Right cardiac atrium (tissue), 5 donors: ENCODE results near the gene FAM98C. TPM values are rescaled to one million over a fixed set of nuclear protein-coding genes. Genes with fewer than 3 reads are reported as not detected.

ENCODE experiments used
- ATAC-seq, 2 donors: fragments of 200-7000 bp; cut with Tn5 transposase; one replicate each; pipeline versions ENCODE4 v1.8.0 to v1.9.1; 2020; ENCODE audit warnings: moderate library complexity in 2 of 2, mild to moderate bottlenecking in 1 of 2
- DNase-seq, 3 donors: peaks; one replicate each; pipeline ENCODE4 v3.0.0-alpha.2; 2020
- H3K27ac ChIP-seq: one replicate; pipeline ENCODE4 v1.5.1; 2013; ENCODE audit warnings: mild to moderate bottlenecking, low read length, control low read depth, moderate library complexity
- H3K27me3 ChIP-seq: one replicate; pipeline ENCODE4 v1.6.1; 2013; ENCODE audit not compliant: control insufficient read depth, insufficient read depth
- H3K4me1 ChIP-seq: one replicate; pipeline ENCODE4 v1.6.1; 2013; ENCODE audit warnings: low read length; ENCODE audit not compliant: control insufficient read depth, insufficient read depth
- H3K4me3 ChIP-seq: one replicate; pipeline ENCODE4 v1.5.1; 2013; ENCODE audit warnings: low read length, control low read depth
- H3K9me3 ChIP-seq: one replicate; pipeline ENCODE4 v1.6.1; 2013; ENCODE audit warnings: low read length; ENCODE audit not compliant: control insufficient read depth
- WGBS: extraction: QIAGEN DNeasy Blood & Tissue Kit; methylation state at CpG from one replicate; pipeline ENCODE4 v1.1.7; 2013; 5-methylcytosine and 5-hydroxymethylcytosine counted together
- intact Hi-C, 4 donors: fragments of 100-400 bp; cut with DNase I; formaldehyde crosslinking; loops; one replicate each; pipeline versions ENCODE4 v1.11.0 to v1.14.0; 2022 to 2023
- polyA plus RNA-seq: library from polyadenylated mRNA; stranded (reverse); fragments of 200-250 nt; gene quantifications from one replicate; pipeline ENCODE4 v1.2.3, GENCODE V29; 2013
- total RNA-seq, 4 donors: library from RNA; stranded (reverse); fragmentation: NEBNext Ultra II Directional; extraction: Animal tissue kit (Norgen Biotek cat#: 25700); gene quantifications; one replicate each; pipeline ENCODE4 v1.2.1, GENCODE V29; 2021
- donor health status: healthy with polysubstance abuse.
- donor health status: DM: no; HTN: yes; CAD: no.
- donor health status: DM: no; HTN: no; CAD: no.
- donor health status: DM: no; HTN: yes; CAD: no; lungs with severe emphysema.
- donor health status: DM: yes; HTN: yes; CAD: no.

FAM98C gene
- total and polyA plus RNA-seq, 5 donors: 10.3 to 16.7 (median 11.6) TPM

- peak within 1 kb of the TSS; percentile 47 for H3K4me3 ChIP-seq
- WGBS: 1% methylated on average over 45 of the region's 46 CpGs
- intact Hi-C loops: no loop called here
- H3K9me3 ChIP-seq: no peaks in the 10 kb centered on the region
- no peaks in the 10 kb centered on the region for H3K27me3 ChIP-seq
- DNase-seq (peak; percentile 52 to 74 (median 71)), ATAC-seq (peak; percentile 0 to 22)
- H3K4me1 ChIP-seq: peaks cover 11% of the 10 kb centered on the region
- H3K27ac ChIP-seq: no peak within 1 kb of the TSS
These were observed 14.4 kb upstream of the FAM98C start, which contains the start of gene SPRED3 for GRCh38 chr19:38388349-38389100. Gene SPRED3 (plus strand): TSS chr19:38388697. CDS start chr19:38390303, 1,606 bp downstream.

- 3% methylated on average over 28 of the region's 28 CpGs for WGBS
These were observed 13.6 kb upstream of the FAM98C start for GRCh38 chr19:38389101-38389925.

GRCh38 chr19:38389957-38390924 is 12.7 kb upstream of the FAM98C start:
- DNase-seq: peak in 2 of 3 donors; percentile 49 to 63
- intact Hi-C loops: no loop called here
- H3K4me3 ChIP-seq: no peak overlapping the region
- H3K27me3 ChIP-seq: no peaks in the 10 kb centered on the region
- ATAC-seq: no peak
- 35% methylated on average over 22 of the region's 22 CpGs for WGBS
- H3K4me1 ChIP-seq: peaks cover 11% of the 10 kb centered on the region
- no peaks in the 10 kb centered on the region for H3K9me3 ChIP-seq
- H3K27ac ChIP-seq: no peak overlapping the region

More at GRCh38 chr19:38389101-38389925, 13.6 kb upstream of the FAM98C start:
- peak in 1 of 2 donors; percentile 13 for ATAC-seq
- no peaks in the 10 kb centered on the region for H3K9me3 ChIP-seq
- H3K4me3 ChIP-seq: no peak overlapping the region
- H3K27ac ChIP-seq: no peak overlapping the region
- DNase-seq: peak; percentile 52 to 59 (median 58)
- no peaks in the 10 kb centered on the region for H3K27me3 ChIP-seq
- peaks cover 11% of the 10 kb centered on the region for H3K4me1 ChIP-seq
- intact Hi-C loops: no loop called here

- H3K9me3 ChIP-seq: no peaks in the 10 kb centered on the region
- H3K27ac ChIP-seq: no peak overlapping the region
- intact Hi-C loops: no loop called here
- DNase-seq (peak in 2 of 3 donors; percentile 19 to 30), ATAC-seq (no peak)
- WGBS: 57% methylated on average over 8 of the region's 8 CpGs
- no peaks in the 10 kb centered on the region for H3K27me3 ChIP-seq
- no peak overlapping the region for H3K4me3 ChIP-seq
- peaks cover 8% of the 10 kb centered on the region for H3K4me1 ChIP-seq
These were observed 10.9 kb upstream of the FAM98C start for GRCh38 chr19:38391911-38392464.

GRCh38 chr19:38392707-38393308 is 10.1 kb upstream of the FAM98C start:
- Histone ChIP-seq H3K27ac (no peak overlapping the region), H3K9me3 (no peaks in the 10 kb centered on the region), H3K27me3 (no peaks in the 10 kb centered on the region), H3K4me3 (no peak overlapping the region), H3K4me1 (peaks cover 3% of the 10 kb centered on the region)
- DNase-seq (peak in 2 of 3 donors; percentile 5 to 18), ATAC-seq (no peak)
- intact Hi-C loops: no loop called here
- WGBS: 64% methylated on average over 6 of the region's 6 CpGs

GRCh38 chr19:38394488-38394887 is 8.4 kb upstream of the FAM98C start:
- Histone ChIP-seq H3K9me3 (no peaks in the 10 kb centered on the region), H3K27ac (no peak overlapping the region), H3K4me1 (no peaks in the 10 kb centered on the region), H3K27me3 (no peaks in the 10 kb centered on the region), H3K4me3 (no peak overlapping the region)
- ATAC-seq (peak; percentile 16 to 38), DNase-seq (peak in 1 of 3 donors; percentile 66)
- 5% methylated on average over 30 of the region's 30 CpGs for WGBS
- intact Hi-C loops: no loop called here

GRCh38 chr19:38395381-38396114 is 7.3 kb upstream of the FAM98C start:
- ATAC-seq (no peak), DNase-seq (no peak)
- H3K27me3 ChIP-seq: no peaks in the 10 kb centered on the region
- H3K27ac ChIP-seq: no peak overlapping the region
- no peaks in the 10 kb centered on the region for H3K4me1 ChIP-seq
- no peak overlapping the region for H3K4me3 ChIP-seq
- WGBS: 6% methylated on average over 86 of the region's 86 CpGs
- H3K9me3 ChIP-seq: no peaks in the 10 kb centered on the region
- intact Hi-C loops: no loop called here

GRCh38 chr19:38399081-38399480 is 3.8 kb upstream of the FAM98C start:
- 52% methylated on average over 9 of the region's 9 CpGs for WGBS
- no peak for DNase-seq
- intact Hi-C loops: no loop called here
- no peak overlapping the region for H3K27ac ChIP-seq
- no peak overlapping the region for H3K4me3 ChIP-seq
- H3K4me1 ChIP-seq: no peaks in the 10 kb centered on the region
- no peaks in the 10 kb centered on the region for H3K9me3 ChIP-seq
- ATAC-seq: no peak
- H3K27me3 ChIP-seq: no peaks in the 10 kb centered on the region

GRCh38 chr19:38399537-38399936 is 3.4 kb upstream of the FAM98C start:
- H3K9me3 ChIP-seq: no peaks in the 10 kb centered on the region
- no peaks in the 10 kb centered on the region for H3K27me3 ChIP-seq
- 79% methylated on average over 1 of the region's 1 CpG for WGBS
- H3K4me1 ChIP-seq: no peaks in the 10 kb centered on the region
- ATAC-seq (no peak), DNase-seq (no peak)
- intact Hi-C loops: no loop called here
- no peak overlapping the region for H3K27ac ChIP-seq
- no peak overlapping the region for H3K4me3 ChIP-seq
